PC-9 (cell line): ENCODE measurements around the gene FBN3. TPM values are rescaled to one million over a fixed set of nuclear protein-coding genes. Genes with fewer than 3 reads are reported as not detected.
"Not testable (repeated sequence)": the region's sequence is repeated elsewhere in the genome, so short reads cannot be mapped to it uniquely, and the experiment has no call there.

Source experiments
- BruUV-seq: library from RNA; stranded (reverse); fragments of 400-500 nt; replicated peaks from 2 replicates; lab custom pipeline; 2021; lab: Mats Ljungman, UMichigan
- CTCF ChIA-PET: fragments of 300-600 bp; sonication (Branson Sonifier 250); formaldehyde crosslinking; loops from one replicate; lab custom pipeline; 2022; ENCODE audit warnings: antibody characterized with exemption; lab: Charles Lee
- POLR2A ChIA-PET: fragments of 300-600 bp; sonication (Branson Sonifier 250); formaldehyde crosslinking; loops from one replicate; lab custom pipeline; 2022; ENCODE audit warnings: antibody characterized with exemption; ENCODE audit not compliant: unreplicated experiment; lab: Charles Lee
- DNase-seq, 2 experiments: peaks; one replicate each; pipeline versions ENCODE4 v3.0.0 to v3.0.0-alpha.2; 2015 to 2022; ENCODE audit warnings: mixed read lengths in 1 of 2
- H2AFZ ChIP-seq: fragments of 200-600 bp; sonication (generic); 2 replicates; pipeline ENCODE4 v1.8.1; 2017; ENCODE audit warnings: antibody characterized with exemption
- H3F3A ChIP-seq: fragments of 200-600 bp; sonication (generic); 2 replicates; pipeline ENCODE4 v1.8.1; 2017; ENCODE audit warnings: antibody characterized with exemption, mild to moderate bottlenecking, low read depth; ENCODE audit not compliant: insufficient read depth
- H3K27ac ChIP-seq: fragments of 200-600 bp; sonication (generic); 2 replicates; pipeline ENCODE4 v1.6.1; 2016; ENCODE audit warnings: mixed run types
- H3K27me3 ChIP-seq: fragments of 200-600 bp; sonication (generic); 2 replicates; pipeline ENCODE4 v1.6.1; 2016; ENCODE audit warnings: low read depth, mixed run types; ENCODE audit not compliant: insufficient read depth
- H3K36me3 ChIP-seq: fragments of 200-600 bp; sonication (generic); 2 replicates; pipeline ENCODE4 v1.6.1; 2016; ENCODE audit warnings: low read depth, mixed run types
- H3K4me1 ChIP-seq: fragments of 200-600 bp; sonication (generic); replicated peaks from 2 replicates; pipeline ENCODE4 v1.6.1; 2016; ENCODE audit warnings: mixed run types; ENCODE audit not compliant: insufficient read depth
- H3K4me2 ChIP-seq: fragments of 200-600 bp; sonication (generic); 2 replicates; pipeline ENCODE4 v1.6.1; 2017; ENCODE audit warnings: mixed run types
- H3K4me3 ChIP-seq: fragments of 200-600 bp; sonication (generic); 2 replicates; pipeline ENCODE4 v1.6.1; 2016; ENCODE audit warnings: mixed run types
- H3K79me2 ChIP-seq: fragments of 200-600 bp; sonication (generic); 2 replicates; pipeline ENCODE4 v1.6.1; 2017; ENCODE audit warnings: low read depth, mixed run types
- H3K9me2 ChIP-seq: fragments of 200-600 bp; sonication (generic); 2 replicates; pipeline ENCODE4 v1.8.1; 2017; ENCODE audit warnings: mild to moderate bottlenecking; ENCODE audit not compliant: insufficient read depth
- H3K9me3 ChIP-seq: fragments of 200-600 bp; sonication (generic); 2 replicates; pipeline ENCODE4 v1.8.1; 2016; ENCODE audit warnings: low read depth; ENCODE audit not compliant: insufficient read depth
- H4K20me1 ChIP-seq: fragments of 200-600 bp; sonication (generic); 2 replicates; pipeline ENCODE4 v1.8.1; 2017; ENCODE audit not compliant: insufficient read depth
- CTCF ChIP-seq: fragments of 200-600 bp; sonication (generic); conservative IDR thresholded peaks from 2 replicates; pipeline ENCODE4 v1.6.1; 2017; ENCODE audit warnings: mixed run types, antibody characterized with exemption, mild to moderate bottlenecking, moderate library complexity
- EZH2 ChIP-seq: fragments of 200-600 bp; sonication (generic); IDR thresholded peaks from 2 replicates; pipeline ENCODE4 v1.8.0; 2017; ENCODE audit warnings: antibody characterized with exemption, low read depth
- intact Hi-C: fragments of 100-400 bp; cut with micrococcal nuclease; formaldehyde crosslinking; loops from one replicate; pipeline ENCODE4 v1.10.0; 2022; ENCODE audit not compliant: unreplicated experiment
- total RNA-seq: library from RNA; stranded (reverse); gene quantifications from 2 replicates; pipeline ENCODE4 v1.2.3, GENCODE V29; 2021

Gene FBN3
- total RNA-seq, 1 experiment from 2014 or later = not detected

- no peak for DNase-seq
- TF ChIP-seq CTCF (no peak), EZH2 (no peak)
- Histone ChIP-seq H3K4me1 (no peaks in the 10 kb centered on the region), H3F3A (peaks cover 5% of the 10 kb centered on the region), H3K9me2 (no peaks in the 10 kb centered on the region), H3K4me2 (no peak overlapping the region), H3K4me3 (no peak overlapping the region), H2AFZ (no peak overlapping the region), H3K36me3 (no peaks in the 10 kb centered on the region), H3K27me3 (no peaks in the 10 kb centered on the region), H4K20me1 (no peaks in the 10 kb centered on the region), H3K27ac (no peak overlapping the region), H3K9me3 (no peaks in the 10 kb centered on the region), H3K79me2 (no peaks in the 10 kb centered on the region)
- intact Hi-C loops = no loop called here
- BruUV-seq = no TSS peak
- ChIA-PET POLR2A (interaction anchor here (0.7 kb wide), 1 partner anchor 10 kb away, joined by 3 read pairs; no protein-coding TSS in a partner anchor), CTCF (no interaction called here)
Observed at GRCh38 chr19:8167985-8168384, 18.6 kb upstream of the FBN3 start.

GRCh38 chr19:8163759-8164158 is 14.4 kb upstream of the FBN3 start:
- no TSS peak for BruUV-seq
- H4K20me1 ChIP-seq = no peaks in the 10 kb centered on the region
- no peaks in the 10 kb centered on the region for H3K27me3 ChIP-seq
- H3K9me3 ChIP-seq = no peaks in the 10 kb centered on the region
- ChIA-PET POLR2A (interaction anchor here (0.6 kb wide), 1 partner anchor 51 kb away, joined by 4 read pairs; no protein-coding TSS in a partner anchor), CTCF (interaction anchor here (0.7 kb wide), 1 partner anchor 34 kb away, joined by 9 read pairs; no protein-coding TSS in a partner anchor)
- TF ChIP-seq CTCF (no peak), EZH2 (no peak)
- no peak overlapping the region for H3K4me3 ChIP-seq
- H3K79me2 ChIP-seq = no peaks in the 10 kb centered on the region
- no peak overlapping the region for H2AFZ ChIP-seq
- intact Hi-C loops = no loop called here
- H3F3A ChIP-seq = peaks cover 11% of the 10 kb centered on the region
- H3K9me2 ChIP-seq = no peaks in the 10 kb centered on the region
- peaks cover 9% of the 10 kb centered on the region for H3K4me1 ChIP-seq
- no peak overlapping the region for H3K27ac ChIP-seq
- peak in 1 of 2 experiments; percentile 70 for DNase-seq
- H3K4me2 ChIP-seq = 0 out of 2 replicates have a peak overlapping the region, but pooled peaks have one; percentile 17
- no peaks in the 10 kb centered on the region for H3K36me3 ChIP-seq

GRCh38 chr19:8161135-8161646 is 11.8 kb upstream of the FBN3 start:
- Histone ChIP-seq H3K79me2 (no peaks in the 10 kb centered on the region), H3K9me3 (no peaks in the 10 kb centered on the region), H3K27me3 (no peaks in the 10 kb centered on the region), H3K36me3 (no peaks in the 10 kb centered on the region), H3K27ac (peak overlapping the region; percentile 20), H4K20me1 (no peaks in the 10 kb centered on the region), H2AFZ (no peak overlapping the region), H3F3A (peaks cover 8% of the 10 kb centered on the region; the same call in 1 of the 2 replicates), H3K4me2 (peak overlapping the region; percentile 54), H3K4me1 (peaks cover 9% of the 10 kb centered on the region), H3K9me2 (no peaks in the 10 kb centered on the region), H3K4me3 (peak overlapping the region; percentile 1; the same call in 1 of the 2 replicates)
- POLR2A ChIA-PET = no interaction called here
- intact Hi-C loops = no loop called here
- BruUV-seq = no TSS peak
- TF ChIP-seq EZH2 = no peak
- CTCF ChIA-PET = no interaction called here
- DNase-seq = peak in 1 of 2 experiments; percentile 92

- H3K27ac ChIP-seq, H4K20me1 ChIP-seq, H3K27me3 ChIP-seq, H3K9me3 ChIP-seq, DNase-seq, intact Hi-C loops, H3K4me2 ChIP-seq, H2AFZ ChIP-seq, H3K4me3 ChIP-seq, BruUV-seq, H3K79me2 ChIP-seq, H3K9me2 ChIP-seq, CTCF ChIA-PET, H3K36me3 ChIP-seq: not testable (repeated sequence)
- Histone ChIP-seq H3F3A (peaks cover 12% of the 10 kb centered on the region; the same call in 1 of the 2 replicates), H3K4me1 (peaks cover 21% of the 10 kb centered on the region)
- POLR2A ChIA-PET = interaction anchor here (0.7 kb wide), 1 partner anchor 159 kb away, joined by 6 read pairs; no protein-coding TSS in a partner anchor
Observed at GRCh38 chr19:8159322-8159721, 9.9 kb upstream of the FBN3 start.
